Limb (tissue), 2 donors: ENCODE measurements around the gene USP49.

Source experiments
- DNase-seq, 2 donors: peaks; one replicate each; pipeline ENCODE4 v3.0.0-alpha.2; 2016; ENCODE audit errors: extremely low spot score in 2 of 2

USP49 gene

GRCh38 chr6:41874741-41875140, 20.4 kb downstream of the USP49 start:
- DNase-seq = no peak

GRCh38 chr6:41872147-41872546, 23.0 kb downstream of the USP49 start:
- no peak for DNase-seq

- DNase-seq = no peak
Measured at GRCh38 chr6:41871691-41872090, 23.5 kb downstream of the USP49 start.

- DNase-seq = no peak
Measured at GRCh38 chr6:41859356-41859755, 35.8 kb downstream of the USP49 start.

GRCh38 chr6:41858703-41859102, 36.5 kb downstream of the USP49 start:
- DNase-seq = no peak

- DNase-seq = no peak
Measured at GRCh38 chr6:41850861-41851260, 44.3 kb downstream of the USP49 start.

GRCh38 chr6:41846666-41847237, 48.4 kb downstream of the USP49 start:
- peak; percentile 46 to 48 for DNase-seq

- DNase-seq = no peak
Measured at GRCh38 chr6:41843178-41843577, 52.0 kb downstream of the USP49 start.

GRCh38 chr6:41840326-41840725, 54.8 kb downstream of the USP49 start:
- no peak for DNase-seq

- DNase-seq = no peak
Measured at GRCh38 chr6:41836660-41837052, 58.5 kb downstream of the USP49 start.

GRCh38 chr6:41836022-41836659, 59.0 kb downstream of the USP49 start:
- no peak for DNase-seq

- DNase-seq = no peak
Measured at GRCh38 chr6:41832263-41832662, 62.9 kb downstream of the USP49 start.

GRCh38 chr6:41826343-41827022, 68.7 kb downstream of the USP49 start:
- DNase-seq = no peak

- DNase-seq = no peak
Measured at GRCh38 chr6:41824571-41825569, 70.3 kb downstream of the USP49 start.

GRCh38 chr6:41823178-41823577, 72.0 kb downstream of the USP49 start:
- DNase-seq = no peak

- DNase-seq = no peak
Measured at GRCh38 chr6:41822021-41822420, 73.2 kb downstream of the USP49 start.

- DNase-seq = no peak
Measured at GRCh38 chr6:41821266-41821665, 73.9 kb downstream of the USP49 start.

- DNase-seq = no peak
Measured at GRCh38 chr6:41818271-41819054, 76.7 kb downstream of the USP49 start.

GRCh38 chr6:41815587-41815986, 79.6 kb downstream of the USP49 start:
- DNase-seq = no peak

GRCh38 chr6:41814629-41815028, 80.5 kb downstream of the USP49 start:
- no peak for DNase-seq

- DNase-seq = no peak
Measured at GRCh38 chr6:41813956-41814355, 81.2 kb downstream of the USP49 start.
